ENCODE measurements around the gene SEMA7A. TPM values are rescaled to one million over a fixed set of nuclear protein-coding genes. Genes with fewer than 3 reads are reported as not detected.

Gene SEMA7A
- total RNA-seq, 2 donors from 2014 or later = 1.8 to 2.0 TPM

DNA sequence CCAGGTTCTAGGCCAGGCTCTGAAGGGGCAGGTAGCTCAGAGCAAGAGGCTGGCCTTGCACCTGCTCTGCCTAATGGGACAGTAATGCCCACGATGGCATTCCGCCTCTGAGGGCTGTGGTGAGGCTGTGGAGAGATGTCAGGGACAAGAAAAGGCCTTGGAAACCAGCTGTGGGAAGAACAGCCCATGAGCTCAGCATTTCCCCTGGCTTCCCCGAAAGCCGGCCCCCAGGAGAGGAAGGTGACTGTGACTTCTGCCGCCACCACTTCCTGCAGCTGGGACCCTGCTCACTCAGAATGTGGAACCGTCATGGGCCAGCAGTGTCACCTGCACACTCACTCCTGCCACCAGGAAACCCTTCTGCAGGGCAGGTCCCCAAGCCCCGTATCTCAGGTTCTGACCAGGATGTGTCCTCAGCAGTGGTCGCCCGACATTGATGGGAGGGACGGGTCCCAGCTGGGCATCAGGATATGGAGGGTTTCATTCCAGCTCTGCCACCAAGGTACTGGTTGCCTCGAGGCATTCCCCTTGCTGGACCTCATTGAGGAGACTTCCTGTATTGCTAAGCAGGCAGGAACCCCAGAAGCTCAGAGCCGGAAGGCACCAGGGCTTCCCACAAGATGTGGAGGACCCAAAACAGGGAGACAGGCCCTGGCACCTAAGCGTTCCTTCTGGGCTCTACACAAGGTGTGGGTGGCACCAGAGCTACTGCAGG lies 30.7 kb downstream of the SEMA7A start:
- Histone ChIP-seq H3K4me1 (no peaks in the 10 kb centered on the region), H3K9me3 (no peaks in the 10 kb centered on the region), H3K27me3 (no peaks in the 10 kb centered on the region), H3K36me3 (no peaks in the 10 kb centered on the region), H3K4me3 (no peak overlapping the region), H3K9ac (ENCODE audit: low read depth in 2 of 2, low read length in 2 of 2) (peak overlapping the region; percentile 14 to 18), H3K27ac (no peak overlapping the region)
- intact Hi-C loops (cut with DNase I) = no loop called here
- no peak for TF ChIP-seq CTCF (IDR thresholded peaks at IDR 0.05)
- peak; percentile 41 for DNase-seq

DNA sequence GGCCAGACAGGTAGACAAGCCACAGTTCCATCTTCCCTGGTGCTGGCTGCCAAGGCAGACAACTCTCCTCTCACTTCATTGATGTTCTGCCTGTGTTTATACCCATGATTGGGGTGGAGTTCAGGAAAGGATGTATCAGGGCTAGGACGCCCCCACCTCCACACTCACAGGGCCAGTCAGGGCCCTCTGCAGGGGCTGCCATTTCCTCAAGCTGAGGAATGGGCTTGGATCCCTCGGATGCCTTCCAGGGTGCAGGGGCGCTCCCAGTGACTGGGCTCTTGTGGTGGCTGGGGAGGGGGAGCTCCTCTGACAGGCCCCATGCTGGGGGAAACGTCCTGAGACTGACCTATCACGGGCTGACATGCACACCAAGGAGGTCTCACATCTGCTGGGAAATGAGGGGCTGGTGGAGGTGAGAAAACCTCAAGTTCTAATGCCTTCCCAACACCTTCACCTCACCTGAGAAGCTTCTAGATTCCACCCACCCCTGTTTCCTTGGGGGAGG lies 31.4 kb downstream of the SEMA7A start:
- no peaks in the 10 kb centered on the region for H3K9me3 ChIP-seq
- H3K27me3 ChIP-seq = no peaks in the 10 kb centered on the region
- intact Hi-C loops (cut with DNase I) = no loop called here
- no peak for DNase-seq
- H3K36me3 ChIP-seq = no peaks in the 10 kb centered on the region
- H3K27ac ChIP-seq = no peak overlapping the region
- H3K9ac ChIP-seq (ENCODE audit: low read depth in 2 of 2, low read length in 2 of 2) = peak overlapping the region; percentile 14 to 18
- no peak for TF ChIP-seq CTCF (IDR thresholded peaks at IDR 0.05)
- H3K4me3 ChIP-seq = no peak overlapping the region
- no peaks in the 10 kb centered on the region for H3K4me1 ChIP-seq

- intact Hi-C loops (cut with DNase I) = no loop called here
- Histone ChIP-seq H3K9ac (ENCODE audit: low read depth in 2 of 2, low read length in 2 of 2) (peak overlapping the region in 1 of 2 donors; percentile 24), H3K27ac (no peak overlapping the region), H3K36me3 (no peaks in the 10 kb centered on the region), H3K4me3 (no peak overlapping the region), H3K27me3 (no peaks in the 10 kb centered on the region), H3K4me1 (no peaks in the 10 kb centered on the region), H3K9me3 (no peaks in the 10 kb centered on the region)
- DNase-seq = no peak
- TF ChIP-seq CTCF (IDR thresholded peaks at IDR 0.05) = no peak
These were observed 32.6 kb downstream of the SEMA7A start for GRCh38 chr15:74400915-74401757.

GRCh38 chr15:74400313-74400860 lies 33.4 kb downstream of the SEMA7A start:
- H3K4me1 ChIP-seq = no peaks in the 10 kb centered on the region
- TF ChIP-seq CTCF (IDR thresholded peaks at IDR 0.05) = no peak
- intact Hi-C loops (cut with DNase I) = no loop called here

DNA sequence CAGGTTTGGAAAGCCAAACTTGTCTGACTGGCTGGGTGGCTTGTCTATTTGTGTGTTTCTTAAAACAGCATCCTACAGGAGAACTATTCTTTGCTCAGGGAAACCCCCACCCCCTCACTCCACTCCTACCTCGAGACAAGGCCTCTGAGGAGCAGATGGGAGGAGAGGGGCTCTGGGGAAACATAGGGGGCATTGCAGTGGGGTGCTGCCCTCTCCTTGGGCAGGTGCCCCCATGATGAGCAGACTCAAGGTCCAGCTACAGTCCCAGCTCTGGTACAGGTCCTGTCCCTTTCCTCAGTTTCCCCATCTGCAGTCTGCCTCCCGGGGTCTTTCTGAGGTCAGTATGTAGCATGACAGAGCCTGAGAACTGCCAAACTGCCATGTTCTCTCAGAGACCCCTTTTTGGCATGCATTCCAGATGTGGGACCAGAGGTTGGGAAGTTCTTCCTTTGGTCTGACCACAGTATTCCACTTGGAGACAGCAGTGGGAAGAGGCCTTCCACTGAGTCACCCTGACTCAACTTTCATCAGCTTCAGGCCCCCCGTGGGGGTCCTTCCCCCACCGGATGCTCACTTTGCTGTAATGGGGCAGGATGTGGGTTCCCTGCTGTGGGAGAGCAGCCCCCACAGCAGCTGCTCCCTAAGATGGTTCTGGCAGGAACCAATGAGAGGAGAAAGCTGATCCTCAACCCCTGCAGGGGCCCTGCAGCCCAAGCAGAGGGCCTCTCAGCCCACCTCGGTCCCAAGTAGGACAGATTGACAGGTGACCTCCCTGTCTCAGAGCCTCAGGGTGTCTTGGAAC lies 34.0 kb downstream of the SEMA7A start:
- no peak for TF ChIP-seq CTCF (IDR thresholded peaks at IDR 0.05)
- Histone ChIP-seq H3K9ac (ENCODE audit: low read depth in 2 of 2, low read length in 2 of 2) (no peak overlapping the region), H3K27ac (no peak overlapping the region), H3K9me3 (no peaks in the 10 kb centered on the region), H3K4me1 (no peaks in the 10 kb centered on the region), H3K4me3 (no peak overlapping the region), H3K27me3 (no peaks in the 10 kb centered on the region), H3K36me3 (no peaks in the 10 kb centered on the region)
- no peak for DNase-seq
- intact Hi-C loops (cut with DNase I) = no loop called here

More at GRCh38 chr15:74400313-74400860, 33.4 kb downstream of the SEMA7A start:
- Histone ChIP-seq H3K9ac (ENCODE audit: low read depth in 2 of 2, low read length in 2 of 2) (no peak overlapping the region), H3K36me3 (no peaks in the 10 kb centered on the region), H3K4me3 (no peak overlapping the region), H3K27ac (no peak overlapping the region), H3K9me3 (no peaks in the 10 kb centered on the region), H3K27me3 (no peaks in the 10 kb centered on the region)
- no peak for DNase-seq
